Measurements from ENCODE around the gene SEMA4D.

DNA sequence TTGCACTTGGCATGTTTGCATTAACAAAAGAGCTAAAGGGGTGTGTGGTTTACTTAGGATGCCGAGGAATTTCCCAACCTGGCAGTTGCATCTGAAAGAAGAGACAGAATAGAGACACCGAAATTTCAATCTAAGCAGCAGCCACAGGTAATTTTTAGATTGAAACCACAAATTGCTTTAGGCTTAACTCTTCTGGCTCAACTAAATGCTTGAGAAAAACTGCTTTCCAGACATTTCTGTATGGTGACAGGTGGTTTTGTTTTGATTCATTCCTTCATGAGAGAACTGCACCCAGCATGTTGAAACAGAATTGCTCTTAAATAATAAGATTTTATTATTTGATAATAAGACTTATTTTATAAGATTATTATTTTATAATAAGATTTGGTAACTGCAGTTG, 158.1 kb downstream of the SEMA4D start:
- TF ChIP-seq CTCF (IDR thresholded peaks at IDR 0.05) (no peak), POLR2A (IDR thresholded peaks at IDR 0.05) (no peak), EP300 (IDR thresholded peaks at IDR 0.05) (no peak)
